HEK293 (cell line): ENCODE data around the gene ARHGEF12.

Experiments used
- CTCF ChIA-PET: fragments of 350-600 bp; formaldehyde crosslinking; extraction: SDS; loops from one replicate; lab custom pipeline; 2021; ENCODE audit warnings: antibody characterized with exemption; lab: Yijun Ruan, JAX
- POLR2A ChIA-PET: fragments of 300-600 bp; formaldehyde crosslinking; extraction: SDS; loops from one replicate; lab custom pipeline; 2020; ENCODE audit warnings: antibody characterized with exemption, inconsistent platforms; lab: Yijun Ruan, JAX
- H3K27ac ChIP-seq: fragments of 200-500 bp; sonication (Bioruptor generic); 2 replicates; pipeline ENCODE4 v1.5.1; 2014; ENCODE audit warnings: low read depth, low read length, control low read depth, inconsistent platforms; ENCODE audit errors: extremely low read depth
- H3K36me3 ChIP-seq, 2 experiments: fragments of 200-500 bp in 1 of 2; sonication (Bioruptor generic) in 1 of 2; 1 replicate in 1 of 2; 2 replicates in 1 of 2; pipeline ENCODE4 v1.5.1; 2014 to 2017; ENCODE audit warnings: inconsistent platforms in 2 of 2, low read length in 2 of 2; ENCODE audit not compliant: control insufficient read depth in 2 of 2, insufficient read depth in 1 of 2
- H3K4me1 ChIP-seq: fragments of 200-500 bp; sonication (Bioruptor generic); 2 replicates; pipeline ENCODE4 v1.5.1; 2014; ENCODE audit warnings: mild to moderate bottlenecking, low read length, inconsistent platforms; ENCODE audit not compliant: control insufficient read depth, insufficient read depth
- H3K4me3 ChIP-seq: 2 replicates; pipeline ENCODE4 v1.5.1; 2011; ENCODE audit warnings: low read depth, mild to moderate bottlenecking, control low read depth, low read length, moderate library complexity
- H3K9me3 ChIP-seq: fragments of 200-500 bp; sonication (Bioruptor generic); 2 replicates; pipeline ENCODE4 v1.5.1; 2014; ENCODE audit warnings: low read depth, low read length, inconsistent platforms; ENCODE audit not compliant: control insufficient read depth, insufficient read depth
- GFI1B ChIP-seq: fragments of 450-650 bp; formaldehyde crosslinking; IDR thresholded peaks from 2 replicates; pipeline ENCODE4 v1.5.1; 2016; ENCODE audit warnings: missing biosample characterization, missing genetic modification characterization
- GLIS1 ChIP-seq: fragments of 450-650 bp; formaldehyde crosslinking; IDR thresholded peaks from 2 replicates; pipeline ENCODE4 v1.5.1; 2016; ENCODE audit warnings: missing biosample characterization, missing genetic modification characterization
- HOXA7 ChIP-seq: sonication (generic); formaldehyde crosslinking; IDR thresholded peaks from 2 replicates; pipeline ENCODE4 v1.8.1; 2022; ENCODE audit warnings: missing genetic modification reagents, borderline replicate concordance
- KLF10 ChIP-seq: fragments of 450-650 bp; IDR thresholded peaks from 2 replicates; pipeline ENCODE4 v1.5.1; 2018; ENCODE audit warnings: missing biosample characterization, mild to moderate bottlenecking, missing genetic modification characterization
- OSR2 ChIP-seq: fragments of 450-650 bp; formaldehyde crosslinking; IDR thresholded peaks from 2 replicates; pipeline ENCODE4 v1.5.1; 2016; ENCODE audit warnings: missing biosample characterization, missing genetic modification characterization
- YY1 ChIP-seq: fragments of 450-650 bp; formaldehyde crosslinking; IDR thresholded peaks from 2 replicates; pipeline ENCODE4 v1.5.1; 2018; ENCODE audit warnings: missing biosample characterization, missing genetic modification characterization
- YY2 ChIP-seq: fragments of 450-650 bp; formaldehyde crosslinking; IDR thresholded peaks from 2 replicates; pipeline ENCODE4 v1.5.1; 2016; ENCODE audit warnings: missing biosample characterization, missing genetic modification characterization
- ZBTB48 ChIP-seq: fragments of 450-650 bp; formaldehyde crosslinking; IDR thresholded peaks from 2 replicates; pipeline ENCODE4 v1.5.1; 2016; ENCODE audit warnings: missing biosample characterization, missing genetic modification characterization
- ZEB2 ChIP-seq: fragments of 450-650 bp; formaldehyde crosslinking; IDR thresholded peaks from 2 replicates; pipeline ENCODE4 v1.5.1; 2016; ENCODE audit warnings: missing biosample characterization, missing genetic modification characterization
- ZNF302 ChIP-seq: fragments of 450-650 bp; formaldehyde crosslinking; IDR thresholded peaks from 2 replicates; pipeline ENCODE4 v1.5.1; 2016; ENCODE audit warnings: missing biosample characterization, missing genetic modification characterization, low read depth
- ZNF37A ChIP-seq: fragments of 450-650 bp; IDR thresholded peaks from 2 replicates; pipeline ENCODE4 v1.5.1; 2018; ENCODE audit warnings: missing biosample characterization, missing genetic modification characterization
- ZNF473 ChIP-seq: fragments of 450-650 bp; formaldehyde crosslinking; IDR thresholded peaks from 2 replicates; pipeline ENCODE4 v1.5.1; 2017; ENCODE audit warnings: missing biosample characterization, missing genetic modification characterization
- ZNF560 ChIP-seq: fragments of 450-650 bp; formaldehyde crosslinking; IDR thresholded peaks from 2 replicates; pipeline ENCODE4 v1.5.1; 2017; ENCODE audit warnings: missing biosample characterization, missing genetic modification characterization, borderline replicate concordance
- TF ChIP-seq, protein P1 (sequence below): fragments of 450-650 bp; formaldehyde crosslinking; IDR thresholded peaks from 2 replicates; pipeline ENCODE4 v1.5.1; 2016; ENCODE audit warnings: missing biosample characterization, missing genetic modification characterization
- TF ChIP-seq, protein P2 (sequence below): fragments of 450-650 bp; formaldehyde crosslinking; IDR thresholded peaks from 2 replicates; pipeline ENCODE4 v1.5.1; 2016; ENCODE audit warnings: missing biosample characterization, missing genetic modification characterization, borderline replicate concordance
- TF ChIP-seq, protein P3 (sequence below): fragments of 450-650 bp; formaldehyde crosslinking; IDR thresholded peaks from 2 replicates; pipeline ENCODE4 v1.5.1; 2016; ENCODE audit warnings: missing biosample characterization, missing genetic modification characterization
- TF ChIP-seq, protein P4 (sequence below): sonication (generic); formaldehyde crosslinking; IDR thresholded peaks from 2 replicates; pipeline ENCODE4 v1.8.1; 2022; ENCODE audit warnings: mild to moderate bottlenecking, moderate library complexity, missing genetic modification reagents
- TF ChIP-seq, protein P5 (sequence below): fragments of 450-650 bp; formaldehyde crosslinking; IDR thresholded peaks from 2 replicates; pipeline ENCODE4 v1.5.1; 2016; ENCODE audit warnings: missing biosample characterization, missing genetic modification characterization
- TF ChIP-seq, protein P6 (sequence below): fragments of 450-650 bp; formaldehyde crosslinking; IDR thresholded peaks from 2 replicates; pipeline ENCODE4 v1.5.1; 2016; ENCODE audit warnings: missing biosample characterization, missing genetic modification characterization

Gene ARHGEF12

DNA sequence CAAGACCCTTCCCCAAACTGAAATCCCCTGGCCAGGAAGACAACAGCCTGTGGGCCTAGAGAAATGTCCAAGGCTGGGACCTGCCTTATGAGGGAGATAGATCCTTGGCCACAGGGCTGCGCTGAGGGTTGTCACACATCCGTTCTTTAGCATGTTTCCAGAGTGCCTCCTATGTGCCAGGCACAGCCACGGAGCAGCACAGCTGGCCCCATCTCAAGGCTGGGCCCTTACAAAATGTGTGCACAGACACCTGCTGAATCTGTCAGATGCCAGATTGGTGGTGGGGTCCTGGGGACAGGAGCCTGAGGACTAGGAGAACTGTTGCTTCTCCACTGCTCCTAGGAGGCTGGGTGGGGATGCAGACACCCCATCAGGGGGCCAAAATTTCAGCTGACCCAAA, 186.5 kb downstream of the ARHGEF12 start:
- ChIA-PET POLR2A (no interaction called here), CTCF (interaction anchor here (0.6 to 1.0 kb wide), 3 partner anchors 44 to 162 kb away, joined by 3 read pairs; no protein-coding TSS in a partner anchor)
- Histone ChIP-seq H3K9me3 (no peaks in the 10 kb centered on the region), H3K4me1 (no peaks in the 10 kb centered on the region), H3K4me3 (no peak overlapping the region), H3K36me3 (no peaks in the 10 kb centered on the region), H3K27ac (no peak overlapping the region)
- no peak for TF ChIP-seq ZNF302 (tag by site-specific recombination)
- TF ChIP-seq, protein P1, sequence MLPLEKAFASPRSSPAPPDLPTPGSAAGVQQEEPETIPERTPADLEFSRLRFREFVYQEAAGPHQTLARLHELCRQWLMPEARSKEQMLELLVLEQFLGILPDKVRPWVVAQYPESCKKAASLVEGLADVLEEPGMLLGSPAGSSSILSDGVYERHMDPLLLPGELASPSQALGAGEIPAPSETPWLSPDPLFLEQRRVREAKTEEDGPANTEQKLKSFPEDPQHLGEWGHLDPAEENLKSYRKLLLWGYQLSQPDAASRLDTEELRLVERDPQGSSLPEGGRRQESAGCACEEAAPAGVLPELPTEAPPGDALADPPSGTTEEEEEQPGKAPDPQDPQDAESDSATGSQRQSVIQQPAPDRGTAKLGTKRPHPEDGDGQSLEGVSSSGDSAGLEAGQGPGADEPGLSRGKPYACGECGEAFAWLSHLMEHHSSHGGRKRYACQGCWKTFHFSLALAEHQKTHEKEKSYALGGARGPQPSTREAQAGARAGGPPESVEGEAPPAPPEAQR (tag by site-specific recombination): no peak
- TF ChIP-seq, protein P2, sequence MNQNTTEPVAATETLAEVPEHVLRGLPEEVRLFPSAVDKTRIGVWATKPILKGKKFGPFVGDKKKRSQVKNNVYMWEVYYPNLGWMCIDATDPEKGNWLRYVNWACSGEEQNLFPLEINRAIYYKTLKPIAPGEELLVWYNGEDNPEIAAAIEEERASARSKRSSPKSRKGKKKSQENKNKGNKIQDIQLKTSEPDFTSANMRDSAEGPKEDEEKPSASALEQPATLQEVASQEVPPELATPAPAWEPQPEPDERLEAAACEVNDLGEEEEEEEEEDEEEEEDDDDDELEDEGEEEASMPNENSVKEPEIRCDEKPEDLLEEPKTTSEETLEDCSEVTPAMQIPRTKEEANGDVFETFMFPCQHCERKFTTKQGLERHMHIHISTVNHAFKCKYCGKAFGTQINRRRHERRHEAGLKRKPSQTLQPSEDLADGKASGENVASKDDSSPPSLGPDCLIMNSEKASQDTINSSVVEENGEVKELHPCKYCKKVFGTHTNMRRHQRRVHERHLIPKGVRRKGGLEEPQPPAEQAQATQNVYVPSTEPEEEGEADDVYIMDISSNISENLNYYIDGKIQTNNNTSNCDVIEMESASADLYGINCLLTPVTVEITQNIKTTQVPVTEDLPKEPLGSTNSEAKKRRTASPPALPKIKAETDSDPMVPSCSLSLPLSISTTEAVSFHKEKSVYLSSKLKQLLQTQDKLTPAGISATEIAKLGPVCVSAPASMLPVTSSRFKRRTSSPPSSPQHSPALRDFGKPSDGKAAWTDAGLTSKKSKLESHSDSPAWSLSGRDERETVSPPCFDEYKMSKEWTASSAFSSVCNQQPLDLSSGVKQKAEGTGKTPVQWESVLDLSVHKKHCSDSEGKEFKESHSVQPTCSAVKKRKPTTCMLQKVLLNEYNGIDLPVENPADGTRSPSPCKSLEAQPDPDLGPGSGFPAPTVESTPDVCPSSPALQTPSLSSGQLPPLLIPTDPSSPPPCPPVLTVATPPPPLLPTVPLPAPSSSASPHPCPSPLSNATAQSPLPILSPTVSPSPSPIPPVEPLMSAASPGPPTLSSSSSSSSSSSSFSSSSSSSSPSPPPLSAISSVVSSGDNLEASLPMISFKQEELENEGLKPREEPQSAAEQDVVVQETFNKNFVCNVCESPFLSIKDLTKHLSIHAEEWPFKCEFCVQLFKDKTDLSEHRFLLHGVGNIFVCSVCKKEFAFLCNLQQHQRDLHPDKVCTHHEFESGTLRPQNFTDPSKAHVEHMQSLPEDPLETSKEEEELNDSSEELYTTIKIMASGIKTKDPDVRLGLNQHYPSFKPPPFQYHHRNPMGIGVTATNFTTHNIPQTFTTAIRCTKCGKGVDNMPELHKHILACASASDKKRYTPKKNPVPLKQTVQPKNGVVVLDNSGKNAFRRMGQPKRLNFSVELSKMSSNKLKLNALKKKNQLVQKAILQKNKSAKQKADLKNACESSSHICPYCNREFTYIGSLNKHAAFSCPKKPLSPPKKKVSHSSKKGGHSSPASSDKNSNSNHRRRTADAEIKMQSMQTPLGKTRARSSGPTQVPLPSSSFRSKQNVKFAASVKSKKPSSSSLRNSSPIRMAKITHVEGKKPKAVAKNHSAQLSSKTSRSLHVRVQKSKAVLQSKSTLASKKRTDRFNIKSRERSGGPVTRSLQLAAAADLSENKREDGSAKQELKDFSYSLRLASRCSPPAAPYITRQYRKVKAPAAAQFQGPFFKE (tag by site-specific recombination): no peak

DNA sequence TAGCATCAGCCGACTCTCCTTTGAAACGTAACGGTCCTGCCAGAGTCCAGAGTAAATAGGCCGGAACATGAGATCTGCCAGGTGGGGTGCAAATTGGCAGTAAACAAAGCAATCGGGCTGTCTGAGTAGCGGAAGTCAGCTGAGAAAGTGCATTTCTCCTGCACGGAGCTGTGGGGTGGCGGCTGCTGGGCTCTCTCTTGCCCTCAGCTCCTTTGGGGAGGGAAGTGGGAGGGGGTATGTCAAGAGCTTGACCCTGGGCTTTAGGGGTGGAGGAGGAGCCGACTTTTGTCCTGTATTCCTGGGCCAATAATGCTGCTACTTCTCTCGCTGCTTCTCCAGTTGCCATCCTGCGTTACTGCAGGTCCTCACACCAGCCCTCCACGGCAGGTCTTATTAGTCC, 187.0 kb downstream of the ARHGEF12 start:
- TF ChIP-seq YY1 (tag by site-specific recombination) (no peak), GLIS1 (tag by site-specific recombination) (0 out of 2 replicates have a peak, but pooled peaks have one; percentile 19), ZEB2 (tag by site-specific recombination) (no peak), ZBTB48 (tag by site-specific recombination) (no peak)
- TF ChIP-seq, all 188 proteins: peak for 1
- ChIA-PET POLR2A (no interaction called here), CTCF (interaction anchor here (0.6 to 1.0 kb wide), 3 partner anchors 104 to 277 kb away, joined by 3 read pairs; no protein-coding TSS in a partner anchor)
- Histone ChIP-seq H3K36me3 (no peaks in the 10 kb centered on the region), H3K27ac (no peak overlapping the region), H3K9me3 (no peaks in the 10 kb centered on the region), H3K4me1 (no peaks in the 10 kb centered on the region), H3K4me3 (no peak overlapping the region)

DNA sequence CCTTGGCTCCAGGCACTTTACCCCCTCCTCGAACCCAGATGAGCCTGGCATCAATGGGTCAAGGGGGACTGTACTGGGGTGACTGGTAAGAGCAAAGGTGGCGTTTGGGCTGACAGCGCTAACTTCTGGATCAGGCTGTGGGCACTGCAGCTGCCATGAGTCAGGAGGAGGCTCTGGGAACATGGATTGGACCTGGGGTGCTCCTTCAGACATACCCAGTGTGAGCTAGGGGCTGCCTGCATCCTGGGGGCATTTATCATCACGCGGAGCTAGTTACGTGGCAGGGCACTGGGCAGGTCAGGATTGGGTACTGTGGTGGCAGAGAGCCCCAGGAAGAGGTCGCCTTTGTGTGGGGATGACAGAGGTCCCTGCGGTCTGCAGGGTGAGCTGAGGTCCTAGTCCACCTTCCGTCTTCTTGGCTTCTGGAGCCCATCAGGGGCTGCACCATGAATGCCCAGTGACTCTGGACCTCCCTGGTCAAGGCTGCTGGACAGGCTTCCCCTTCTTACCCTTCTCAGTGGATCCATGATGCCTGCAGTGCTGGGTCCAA, 188.4 kb downstream of the ARHGEF12 start:
- Histone ChIP-seq H3K36me3 (no peaks in the 10 kb centered on the region), H3K9me3 (no peaks in the 10 kb centered on the region), H3K4me1 (no peaks in the 10 kb centered on the region), H3K27ac (no peak overlapping the region), H3K4me3 (no peak overlapping the region)
- POLR2A ChIA-PET: no interaction called here
- CTCF ChIA-PET: interaction anchor here (1.3 kb wide), 1 partner anchor 161 kb away, joined by 4 read pairs; no protein-coding TSS in a partner anchor
- no peak for TF ChIP-seq HOXA7 (CRISPR knock-in tag)
- TF ChIP-seq YY2 (tag by site-specific recombination): no peak
- TF ChIP-seq GLIS1 (tag by site-specific recombination): no peak
- no peak for TF ChIP-seq OSR2 (tag by site-specific recombination)
- TF ChIP-seq, protein P3, sequence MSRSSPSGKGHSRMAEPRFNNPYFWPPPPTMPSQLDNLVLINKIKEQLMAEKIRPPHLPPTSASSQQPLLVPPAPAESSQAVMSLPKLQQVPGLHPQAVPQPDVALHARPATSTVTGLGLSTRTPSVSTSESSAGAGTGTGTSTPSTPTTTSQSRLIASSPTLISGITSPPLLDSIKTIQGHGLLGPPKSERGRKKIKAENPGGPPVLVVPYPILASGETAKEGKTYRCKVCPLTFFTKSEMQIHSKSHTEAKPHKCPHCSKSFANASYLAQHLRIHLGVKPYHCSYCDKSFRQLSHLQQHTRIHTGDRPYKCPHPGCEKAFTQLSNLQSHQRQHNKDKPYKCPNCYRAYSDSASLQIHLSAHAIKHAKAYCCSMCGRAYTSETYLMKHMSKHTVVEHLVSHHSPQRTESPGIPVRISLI (tag by site-specific recombination): no peak
- TF ChIP-seq ZNF473: no peak
- TF ChIP-seq, protein P4, sequence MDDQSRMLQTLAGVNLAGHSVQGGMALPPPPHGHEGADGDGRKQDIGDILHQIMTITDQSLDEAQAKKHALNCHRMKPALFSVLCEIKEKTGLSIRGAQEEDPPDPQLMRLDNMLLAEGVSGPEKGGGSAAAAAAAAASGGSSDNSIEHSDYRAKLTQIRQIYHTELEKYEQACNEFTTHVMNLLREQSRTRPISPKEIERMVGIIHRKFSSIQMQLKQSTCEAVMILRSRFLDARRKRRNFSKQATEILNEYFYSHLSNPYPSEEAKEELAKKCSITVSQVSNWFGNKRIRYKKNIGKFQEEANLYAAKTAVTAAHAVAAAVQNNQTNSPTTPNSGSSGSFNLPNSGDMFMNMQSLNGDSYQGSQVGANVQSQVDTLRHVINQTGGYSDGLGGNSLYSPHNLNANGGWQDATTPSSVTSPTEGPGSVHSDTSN (CRISPR knock-in tag): no peak
- no peak for TF ChIP-seq KLF10 (tag by site-specific recombination)
- no peak for TF ChIP-seq ZNF37A (tag by site-specific recombination)
- TF ChIP-seq GFI1B (tag by site-specific recombination): no peak
- TF ChIP-seq ZNF560 (tag by site-specific recombination): no peak
- TF ChIP-seq, protein P5, sequence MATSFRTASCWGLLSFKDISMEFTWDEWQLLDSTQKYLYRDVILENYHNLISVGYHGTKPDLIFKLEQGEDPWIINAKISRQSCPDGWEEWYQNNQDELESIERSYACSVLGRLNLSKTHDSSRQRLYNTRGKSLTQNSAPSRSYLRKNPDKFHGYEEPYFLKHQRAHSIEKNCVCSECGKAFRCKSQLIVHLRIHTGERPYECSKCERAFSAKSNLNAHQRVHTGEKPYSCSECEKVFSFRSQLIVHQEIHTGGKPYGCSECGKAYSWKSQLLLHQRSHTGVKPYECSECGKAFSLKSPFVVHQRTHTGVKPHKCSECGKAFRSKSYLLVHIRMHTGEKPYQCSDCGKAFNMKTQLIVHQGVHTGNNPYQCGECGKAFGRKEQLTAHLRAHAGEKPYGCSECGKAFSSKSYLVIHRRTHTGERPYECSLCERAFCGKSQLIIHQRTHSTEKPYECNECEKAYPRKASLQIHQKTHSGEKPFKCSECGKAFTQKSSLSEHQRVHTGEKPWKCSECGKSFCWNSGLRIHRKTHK (tag by site-specific recombination): no peak
- TF ChIP-seq, protein P6, sequence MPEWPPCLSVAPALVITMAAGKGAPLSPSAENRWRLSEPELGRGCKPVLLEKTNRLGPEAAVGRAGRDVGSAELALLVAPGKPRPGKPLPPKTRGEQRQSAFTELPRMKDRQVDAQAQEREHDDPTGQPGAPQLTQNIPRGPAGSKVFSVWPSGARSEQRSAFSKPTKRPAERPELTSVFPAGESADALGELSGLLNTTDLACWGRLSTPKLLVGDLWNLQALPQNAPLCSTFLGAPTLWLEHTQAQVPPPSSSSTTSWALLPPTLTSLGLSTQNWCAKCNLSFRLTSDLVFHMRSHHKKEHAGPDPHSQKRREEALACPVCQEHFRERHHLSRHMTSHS: no peak
